ENCODE data around the gene STAT5B.

The STAT5B gene

DNA sequence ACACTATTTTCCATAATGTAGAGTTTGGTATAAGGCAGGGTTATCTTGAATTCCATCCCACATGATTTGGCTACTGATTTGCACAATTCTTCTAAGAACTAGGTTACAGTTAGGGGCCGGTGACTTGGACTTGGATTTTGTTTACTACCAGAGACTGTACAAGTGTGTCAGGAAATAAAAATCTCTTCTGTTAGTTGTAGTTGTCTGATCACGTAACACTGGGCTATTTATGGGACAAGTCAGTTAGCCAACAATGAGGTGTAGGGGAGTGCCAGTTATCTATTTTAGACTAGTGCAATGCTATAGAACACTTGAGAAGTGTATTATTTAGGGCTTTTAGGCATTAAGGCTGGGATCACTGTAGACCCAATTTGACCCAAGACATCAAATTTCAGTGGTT is 42.2 kb downstream of the STAT5B start:
- Histone ChIP-seq H2BK5ac (ENCODE audit: low read depth, low read length, poor library complexity) (no peak overlapping the region), H3K4me1 (ENCODE audit: control insufficient read depth in 1 of 2, insufficient read depth in 2 of 2, low read length in 2 of 2) (no peaks in the 10 kb centered on the region), H3K79me1 (ENCODE audit: low read length) (no peaks in the 10 kb centered on the region), H3K4me3 (ENCODE audit: low read depth, low read length) (no peak overlapping the region), H3K9me3 (ENCODE audit: insufficient read depth, low read depth, low read length) (no peaks in the 10 kb centered on the region), H2AK5ac (ENCODE audit: low read length) (no peak overlapping the region), H4K12ac (ENCODE audit: low read depth, low read length) (no peak overlapping the region), H3K18ac (ENCODE audit: low read length) (no peak overlapping the region), H4K8ac (ENCODE audit: low read depth, low read length) (no peak overlapping the region), H2BK12ac (ENCODE audit: low read length) (no peak overlapping the region), H2AFZ (ENCODE audit: insufficient read depth, low read length, poor library complexity) (no peak overlapping the region), H2BK120ac (ENCODE audit: insufficient read depth, low read length, poor library complexity) (no peak overlapping the region), H3K79me2 (ENCODE audit: control insufficient read depth, insufficient read depth, low read length, poor library complexity) (no peaks in the 10 kb centered on the region), H3K27me3 (ENCODE audit: insufficient read depth, low read length) (no peaks in the 10 kb centered on the region), H3K14ac (ENCODE audit: low read length) (no peak overlapping the region), H3K4ac (ENCODE audit: low read depth, low read length) (no peak overlapping the region), H3K4me2 (ENCODE audit: low read length) (no peak overlapping the region), H3K36me3 (ENCODE audit: control insufficient read depth in 1 of 2, insufficient read depth in 2 of 2, low read length in 2 of 2) (no peaks in the 10 kb centered on the region), H3K9ac (ENCODE audit: low read length) (no peak overlapping the region), H4K91ac (ENCODE audit: low read depth, low read length) (no peak overlapping the region), H3K23ac (ENCODE audit: low read length) (no peak overlapping the region), H3K27ac (ENCODE audit: low read depth, low read length) (no peak overlapping the region)
- peak in 1 of 2 donors; percentile 65 for DNase-seq
- no CpG with 5 or more reads among the region's 2 CpGs for WGBS (ENCODE audit: extremely low coverage, insufficient coverage, insufficient read length)

- Histone ChIP-seq H3K18ac (ENCODE audit: low read length) (no peak overlapping the region), H3K27me3 (ENCODE audit: insufficient read depth, low read length) (no peaks in the 10 kb centered on the region), H3K4me1 (ENCODE audit: control insufficient read depth in 1 of 2, insufficient read depth in 2 of 2, low read length in 2 of 2) (no peaks in the 10 kb centered on the region), H4K12ac (ENCODE audit: low read depth, low read length) (no peak overlapping the region), H3K27ac (ENCODE audit: low read depth, low read length) (no peak overlapping the region), H3K4ac (ENCODE audit: low read depth, low read length) (no peak overlapping the region), H2AFZ (ENCODE audit: insufficient read depth, low read length, poor library complexity) (no peak overlapping the region), H3K9me3 (ENCODE audit: insufficient read depth, low read depth, low read length) (no peaks in the 10 kb centered on the region), H3K79me2 (ENCODE audit: control insufficient read depth, insufficient read depth, low read length, poor library complexity) (no peaks in the 10 kb centered on the region), H3K4me2 (ENCODE audit: low read length) (no peak overlapping the region), H3K4me3 (ENCODE audit: low read depth, low read length) (no peak overlapping the region), H2BK5ac (ENCODE audit: low read depth, low read length, poor library complexity) (no peak overlapping the region), H4K8ac (ENCODE audit: low read depth, low read length) (no peak overlapping the region), H4K91ac (ENCODE audit: low read depth, low read length) (no peak overlapping the region), H3K79me1 (ENCODE audit: low read length) (no peaks in the 10 kb centered on the region), H2AK5ac (ENCODE audit: low read length) (no peak overlapping the region), H3K9ac (ENCODE audit: low read length) (no peak overlapping the region), H2BK120ac (ENCODE audit: insufficient read depth, low read length, poor library complexity) (no peak overlapping the region), H2BK12ac (ENCODE audit: low read length) (no peak overlapping the region), H3K36me3 (ENCODE audit: control insufficient read depth in 1 of 2, insufficient read depth in 2 of 2, low read length in 2 of 2) (no peaks in the 10 kb centered on the region), H3K14ac (ENCODE audit: low read length) (no peak overlapping the region), H3K23ac (ENCODE audit: low read length) (no peak overlapping the region)
- WGBS (ENCODE audit: extremely low coverage, insufficient coverage, insufficient read length), result no CpG with 5 or more reads among the region's 5 CpGs
- DNase-seq, result peak; percentile 47 to 86
Measured at GRCh38 chr17:42233156-42233555, 43.0 kb downstream of the STAT5B start.

- H3K79me2 ChIP-seq (ENCODE audit: control insufficient read depth, insufficient read depth, low read length, poor library complexity), result no peaks in the 10 kb centered on the region
Measured at GRCh38 chr17:42230225-42230624, 46.0 kb downstream of the STAT5B start.

GRCh38 chr17:42227849-42228700 is 48.1 kb downstream of the STAT5B start:
- Histone ChIP-seq H3K27me3 (ENCODE audit: insufficient read depth, low read length) (no peaks in the 10 kb centered on the region), H3K36me3 (ENCODE audit: control insufficient read depth in 1 of 2, insufficient read depth in 2 of 2, low read length in 2 of 2) (peaks cover 2 to 8% of the 10 kb centered on the region in 2 experiments), H3K4me2 (ENCODE audit: low read length) (no peak overlapping the region), H3K4ac (ENCODE audit: low read depth, low read length) (no peak overlapping the region), H3K9me3 (ENCODE audit: insufficient read depth, low read depth, low read length) (no peaks in the 10 kb centered on the region), H3K9ac (ENCODE audit: low read length) (no peak overlapping the region), H3K23ac (ENCODE audit: low read length) (no peak overlapping the region), H2BK12ac (ENCODE audit: low read length) (no peak overlapping the region), H2BK120ac (ENCODE audit: insufficient read depth, low read length, poor library complexity) (no peak overlapping the region), H2AFZ (ENCODE audit: insufficient read depth, low read length, poor library complexity) (no peak overlapping the region), H3K18ac (ENCODE audit: low read length) (no peak overlapping the region), H2BK5ac (ENCODE audit: low read depth, low read length, poor library complexity) (no peak overlapping the region), H4K91ac (ENCODE audit: low read depth, low read length) (no peak overlapping the region), H3K14ac (ENCODE audit: low read length) (no peak overlapping the region), H4K8ac (ENCODE audit: low read depth, low read length) (no peak overlapping the region), H3K4me1 (ENCODE audit: control insufficient read depth in 1 of 2, insufficient read depth in 2 of 2, low read length in 2 of 2) (no peaks in the 10 kb centered on the region), H2AK5ac (ENCODE audit: low read length) (no peak overlapping the region), H3K79me1 (ENCODE audit: low read length) (no peaks in the 10 kb centered on the region), H3K79me2 (ENCODE audit: control insufficient read depth, insufficient read depth, low read length, poor library complexity) (no peaks in the 10 kb centered on the region), H3K27ac (ENCODE audit: low read depth, low read length) (no peak overlapping the region), H3K4me3 (ENCODE audit: low read depth, low read length) (no peak overlapping the region), H4K12ac (ENCODE audit: low read depth, low read length) (no peak overlapping the region)
- no peak for DNase-seq
- WGBS (ENCODE audit: extremely low coverage, insufficient coverage, insufficient read length), result no CpG with 5 or more reads among the region's 11 CpGs

More at GRCh38 chr17:42230225-42230624, 46.0 kb downstream of the STAT5B start:
- no peak for DNase-seq
- H3K27me3 ChIP-seq (ENCODE audit: insufficient read depth, low read length), result no peaks in the 10 kb centered on the region
- no peak overlapping the region for H3K4me2 ChIP-seq (ENCODE audit: low read length)
- H2AK5ac ChIP-seq (ENCODE audit: low read length), result no peak overlapping the region
- no peak overlapping the region for H2BK5ac ChIP-seq (ENCODE audit: low read depth, low read length, poor library complexity)
- no peak overlapping the region for H3K23ac ChIP-seq (ENCODE audit: low read length)
- H3K36me3 ChIP-seq (ENCODE audit: control insufficient read depth in 1 of 2, insufficient read depth in 2 of 2, low read length in 2 of 2), result peaks cover 0 to 2% of the 10 kb centered on the region in 2 experiments
- H2BK12ac ChIP-seq (ENCODE audit: low read length), result no peak overlapping the region
- no peak overlapping the region for H3K18ac ChIP-seq (ENCODE audit: low read length)
- H4K12ac ChIP-seq (ENCODE audit: low read depth, low read length), result no peak overlapping the region
- WGBS (ENCODE audit: extremely low coverage, insufficient coverage, insufficient read length), result no CpG with 5 or more reads among the region's 5 CpGs
- no peak overlapping the region for H2BK120ac ChIP-seq (ENCODE audit: insufficient read depth, low read length, poor library complexity)
- no peak overlapping the region for H3K14ac ChIP-seq (ENCODE audit: low read length)
- no peaks in the 10 kb centered on the region for H3K79me1 ChIP-seq (ENCODE audit: low read length)
- no peak overlapping the region for H2AFZ ChIP-seq (ENCODE audit: insufficient read depth, low read length, poor library complexity)
- H3K4ac ChIP-seq (ENCODE audit: low read depth, low read length), result no peak overlapping the region
- no peaks in the 10 kb centered on the region for H3K9me3 ChIP-seq (ENCODE audit: insufficient read depth, low read depth, low read length)
- no peaks in the 10 kb centered on the region for H3K4me1 ChIP-seq (ENCODE audit: control insufficient read depth in 1 of 2, insufficient read depth in 2 of 2, low read length in 2 of 2)
- H4K8ac ChIP-seq (ENCODE audit: low read depth, low read length), result no peak overlapping the region
- H3K4me3 ChIP-seq (ENCODE audit: low read depth, low read length), result no peak overlapping the region
- no peak overlapping the region for H4K91ac ChIP-seq (ENCODE audit: low read depth, low read length)
- H3K27ac ChIP-seq (ENCODE audit: low read depth, low read length), result no peak overlapping the region
- no peak overlapping the region for H3K9ac ChIP-seq (ENCODE audit: low read length)
